Mucosa of descending colon (tissue), 3 donors: ENCODE results near the gene BTG2. TPM values are rescaled to one million over a fixed set of nuclear protein-coding genes. Genes with fewer than 3 reads are reported as not detected.
A peak's percentile ranks its signal among the peaks of the same experiment; 100 is the strongest.

Source experiments
- ATAC-seq: fragments of 200-7000 bp; cut with Tn5 transposase; one replicate; pipeline ENCODE4 v1.9.1; 2020; ENCODE audit warnings: mild to moderate bottlenecking, moderate library complexity
- DNase-seq, 3 donors: peaks; one replicate each; pipeline ENCODE4 v3.0.0-alpha.2; 2020
- H3K36me3 ChIP-seq: fragments of 200-600 bp; one replicate; pipeline ENCODE4 v1.8.0; 2021; ENCODE audit warnings: low read depth, mild to moderate bottlenecking
- H3K4me1 ChIP-seq: fragments of 200-600 bp; one replicate; pipeline ENCODE4 v1.8.0; 2021; ENCODE audit warnings: low read depth, mild to moderate bottlenecking
- H3K4me3 ChIP-seq: fragments of 200-600 bp; one replicate; pipeline ENCODE4 v1.8.0; 2021; ENCODE audit warnings: mild to moderate bottlenecking
- H3K9me3 ChIP-seq: fragments of 200-600 bp; one replicate; pipeline ENCODE4 v1.8.0; 2021; ENCODE audit warnings: mild to moderate bottlenecking
- CTCF ChIP-seq: fragments of 200-600 bp; IDR thresholded peaks from one replicate; pipeline ENCODE4 v1.8.0; 2022; ENCODE audit warnings: antibody characterized with exemption, mild to moderate bottlenecking
- intact Hi-C, 2 donors: fragments of 100-400 bp; cut with DNase I in 1 of 2; cut with micrococcal nuclease in 1 of 2; formaldehyde crosslinking; loops; one replicate each; pipeline versions ENCODE4 v1.11.0 to v1.11.1; 2022; cut with DNase I, micrococcal nuclease
- total RNA-seq, 3 donors: library from RNA; stranded (reverse); fragmentation: NEBNext Ultra II Directional in 2 of 3; extraction: Animal tissue kit (Norgen Biotek cat#: 25700) in 2 of 3; gene quantifications; one replicate each; pipeline versions ENCODE4 v1.2.1 to v1.2.4, GENCODE V29; 2021 to 2023
- donor health status: DM: no; HTN: no; CAD: no; lungs with moderate emphysema.
- donor health status: DM: no; HTN: no; CAD: no.
- donor health status: DM: no; HTN: yes; CAD: no.

The BTG2 gene
- total RNA-seq, 3 donors from 2014 or later: 65.7 to 406 (median 69.1) TPM

- Histone ChIP-seq H3K4me1 (peaks cover 75% of the 10 kb centered on the region), H3K4me3 (no peak overlapping the region), H3K36me3 (no peaks in the 10 kb centered on the region), H3K9me3 (no peaks in the 10 kb centered on the region)
- DNase-seq (no peak), ATAC-seq (no peak)
- intact Hi-C loops: no loop called here
- no peak for TF ChIP-seq CTCF
Observed at GRCh38 chr1:203287898-203288297, 17.4 kb upstream of the BTG2 start.

DNA sequence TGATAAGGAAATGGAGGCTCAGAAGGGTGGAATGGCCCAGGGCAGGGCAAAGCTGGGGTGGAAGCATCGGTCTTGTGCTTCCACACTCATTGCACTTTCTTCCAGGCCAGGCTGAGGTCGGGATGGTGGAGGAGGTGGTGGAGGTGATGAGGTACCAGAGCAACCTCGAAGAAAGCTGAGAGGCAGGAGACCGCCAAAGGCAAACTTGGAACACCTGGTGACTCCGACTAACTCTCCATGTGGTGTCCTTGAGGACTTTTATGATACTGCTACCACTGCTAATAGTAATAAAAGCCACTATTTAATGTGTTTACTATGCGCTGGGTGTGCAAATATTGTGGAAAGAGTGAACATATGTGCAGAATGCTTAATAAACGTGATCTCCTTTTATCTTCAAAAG is 16.9 kb upstream of the BTG2 start:
- no peak for ATAC-seq
- Histone ChIP-seq H3K9me3 (no peaks in the 10 kb centered on the region), H3K4me1 (peaks cover 70% of the 10 kb centered on the region), H3K4me3 (no peak overlapping the region), H3K36me3 (no peaks in the 10 kb centered on the region)
- DNase-seq: peak in 2 of 3 donors; percentile 36 to 56
- TF ChIP-seq CTCF: no peak
- intact Hi-C loops: no loop called here

GRCh38 chr1:203289281-203289981 is 15.9 kb upstream of the BTG2 start:
- TF ChIP-seq CTCF: no peak
- peak; percentile 69 to 86 (median 72) for DNase-seq

GRCh38 chr1:203289982-203290260 is 15.4 kb upstream of the BTG2 start:
- intact Hi-C loops: no loop called here
- Histone ChIP-seq H3K4me3 (no peak overlapping the region), H3K36me3 (no peaks in the 10 kb centered on the region), H3K9me3 (no peaks in the 10 kb centered on the region), H3K4me1 (peaks cover 62% of the 10 kb centered on the region)
- no peak for TF ChIP-seq CTCF
- ATAC-seq: no peak
- no peak for DNase-seq

More at GRCh38 chr1:203289281-203289981, 15.9 kb upstream of the BTG2 start:
- intact Hi-C loops: no loop called here
- peaks cover 66% of the 10 kb centered on the region for H3K4me1 ChIP-seq
- peak; percentile 35 for ATAC-seq
- no peak overlapping the region for H3K4me3 ChIP-seq
- H3K36me3 ChIP-seq: no peaks in the 10 kb centered on the region
- H3K9me3 ChIP-seq: no peaks in the 10 kb centered on the region

DNA sequence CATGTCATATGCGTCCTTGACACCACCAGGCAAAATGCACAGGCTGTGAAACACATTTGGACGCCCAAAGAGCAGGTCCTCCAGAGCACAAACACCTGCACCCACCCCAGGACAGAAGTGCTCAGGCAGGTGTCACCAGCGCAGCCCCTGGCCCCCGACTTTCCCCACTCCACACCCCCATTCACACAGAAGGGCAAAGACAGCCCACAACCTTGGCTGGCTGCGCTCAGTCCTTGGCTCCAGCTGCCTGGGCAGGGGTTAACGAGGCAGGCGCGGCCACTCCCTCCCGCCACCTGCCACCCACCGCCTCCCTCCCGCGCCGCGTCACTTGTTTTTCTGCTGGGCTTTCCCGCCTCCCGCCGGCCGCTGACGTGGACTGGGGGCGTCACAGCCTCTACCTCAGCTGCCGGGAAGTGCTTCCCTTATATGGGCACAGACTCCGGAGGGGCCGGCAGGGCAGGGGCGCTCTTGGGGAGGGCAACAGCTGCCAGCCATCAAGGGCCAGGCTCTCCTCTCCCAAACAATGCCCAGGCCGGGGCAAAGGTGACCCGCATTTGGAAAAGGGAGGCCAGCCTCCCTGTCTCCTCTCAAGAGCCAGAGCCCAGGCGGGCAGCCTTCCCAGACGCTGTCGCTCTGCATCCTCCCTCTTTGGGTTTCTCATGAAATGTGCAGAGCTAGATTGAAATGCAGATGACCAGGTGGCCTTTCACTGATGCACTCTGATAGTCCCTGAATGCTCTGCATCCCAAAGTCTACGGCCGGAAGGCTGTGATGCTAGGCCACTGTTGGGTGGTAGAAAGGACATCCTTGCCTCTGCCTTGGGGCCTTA is 14.8 kb upstream of the BTG2 start:
- Histone ChIP-seq H3K4me1 (peaks cover 59% of the 10 kb centered on the region), H3K4me3 (no peak overlapping the region), H3K36me3 (no peaks in the 10 kb centered on the region), H3K9me3 (no peaks in the 10 kb centered on the region)
- ATAC-seq: peak; percentile 77
- TF ChIP-seq CTCF: no peak
- peak; percentile 99 for DNase-seq
- intact Hi-C loops: no loop called here
